Measurements from ENCODE around the gene EPC1. TPM values are rescaled to one million over a fixed set of nuclear protein-coding genes. Genes with fewer than 3 reads are reported as not detected.

The EPC1 gene
- total and polyA plus RNA-seq, 10 of the 15 experiments (the other 5 are each of a cell fraction or from before 2014, with no cell fraction given), result 6.8 to 59.2 (median 19.4) TPM

GRCh38 chr10:32331606-32332005, 15.4 kb downstream of the EPC1 start (continued):
- no peak for TF ChIP-seq POLR2AphosphoS5 (IDR thresholded peaks at IDR 0.05; ENCODE audit: low read length)
- no peak for TF ChIP-seq ZSCAN29 (IDR thresholded peaks at IDR 0.05)
- TF ChIP-seq ASH2L (IDR thresholded peaks at IDR 0.05; ENCODE audit: borderline replicate concordance, low read depth), result no peak

GRCh38 chr10:32330214-32330613, 16.7 kb downstream of the EPC1 start:
- POLR2A ChIA-PET, result interaction anchor here (1.0 to 3.6 kb wide), 3 partner anchors 12 to 18 kb away, joined by 3 to 16 read pairs (median 6); no protein-coding TSS in a partner anchor
- Histone ChIP-seq H3K9me3 (replicated peaks; ENCODE audit: control insufficient read depth, insufficient read depth, low read length) (no peaks in the 10 kb centered on the region; the same call in 2 of the 3 replicates), H3K79me2 (ENCODE audit: control insufficient read depth, insufficient read depth, low read length) (peaks cover 100% of the 10 kb centered on the region), H4K20me1 (ENCODE audit: control insufficient read depth, insufficient read depth) (peaks cover 5% of the 10 kb centered on the region; the same call in 1 of the 2 replicates), H3K4me3 (no peak overlapping the region), H3K4me2 (ENCODE audit: control insufficient read depth, insufficient read depth) (no peak overlapping the region), H3K27ac (ENCODE audit: control insufficient read depth, insufficient read depth) (peak overlapping the region; percentile 36), H3K27me3 (replicated peaks in 1 of 2; ENCODE audit: control insufficient read depth in 2 of 2, insufficient read depth in 2 of 2, low read length in 1 of 2) (no peaks in the 10 kb centered on the region), H2AFZ (ENCODE audit: control insufficient read depth, low read depth, low read length) (no peak overlapping the region), H3K36me3 (ENCODE audit: control insufficient read depth in 2 of 2, insufficient read depth in 2 of 2, low read length in 1 of 2) (peaks cover 0 to 5% of the 10 kb centered on the region in 2 experiments; a peak in 1 of 4 replicates), H3K9ac (ENCODE audit: control insufficient read depth, insufficient read depth, low read length) (no peak overlapping the region; the same call in 1 of the 2 replicates), H3K4me1 (ENCODE audit: control insufficient read depth, insufficient read depth, low read length) (peaks cover 54% of the 10 kb centered on the region)
- TF ChIP-seq ZZZ3 (IDR thresholded peaks at IDR 0.05; ENCODE audit: control insufficient read depth, insufficient read length, low read depth) (no peak), NKRF (conservative IDR thresholded peaks at IDR 0.05) (no peak), KLF5 (IDR thresholded peaks at IDR 0.05; ENCODE audit: partially characterized antibody) (no peak), SMAD5 (IDR thresholded peaks at IDR 0.05; ENCODE audit: low read depth) (no peak)
- FAIRE-seq (no peak), DNase-seq (ENCODE audit: low read depth, low spot score) (no peak), ATAC-seq (no peak)
- WGBS (ENCODE audit: insufficient coverage, insufficient replicate concordance, low lambda C conversion rate, missing lambda C conversion rate), result 100% methylated on average over 2 of the region's 2 CpGs
- CTCF ChIA-PET, result interaction anchor here (0.8 to 2.5 kb wide), 4 partner anchors 8 to 37 kb away, joined by 3 to 12 read pairs (median 3); no protein-coding TSS in a partner anchor
- no TSS peak for BruUV-seq (replicated peaks)
- intact Hi-C loops (cut with micrococcal nuclease; ENCODE audit: unreplicated experiment), result no loop called here
- SMC1A ChIA-PET (ENCODE audit: uncharacterized antibody, unreplicated experiment), result interaction anchor here (0.7 to 2.6 kb wide), 9 partner anchors 8 to 48 kb away, joined by 3 to 20 read pairs (median 7); no protein-coding TSS in a partner anchor
- RAD21 ChIA-PET (ENCODE audit: unreplicated experiment), result interaction anchor here (1.1 to 1.9 kb wide), 4 partner anchors 12 to 16 kb away, joined by 4 to 11 read pairs (median 8); no protein-coding TSS in a partner anchor
- in situ Hi-C loops (cut with MboI), result no loop called here

All from GM12878 (cell line).